H9 (cell line): ENCODE data around the gene DPP10. TPM values are rescaled to one million over a fixed set of nuclear protein-coding genes. Genes with fewer than 3 reads are reported as not detected.

Experiments
- DNase-seq: peaks from one replicate; pipeline ENCODE4 v3.0.0-alpha.2; 2017
- H2AFZ ChIP-seq: one replicate; pipeline ENCODE4 v1.6.1; 2013; ENCODE audit warnings: mild to moderate bottlenecking, low read length, control low read depth, moderate library complexity
- H2AK5ac ChIP-seq: 2 replicates; pipeline ENCODE4 v1.6.1; 2013; ENCODE audit warnings: low read length, control low read depth, mixed read lengths; ENCODE audit not compliant: insufficient read length
- H2BK120ac ChIP-seq: one replicate; pipeline ENCODE4 v1.6.1; 2013; ENCODE audit warnings: low read depth, mild to moderate bottlenecking, low read length, control low read depth, inconsistent platforms; ENCODE audit not compliant: poor library complexity, severe bottlenecking
- H2BK12ac ChIP-seq: 2 replicates; pipeline ENCODE4 v1.6.1; 2013; ENCODE audit warnings: low read length, control low read depth, mixed read lengths, low read depth; ENCODE audit not compliant: insufficient read length
- H2BK15ac ChIP-seq: 2 replicates; pipeline ENCODE4 v1.6.1; 2013; ENCODE audit warnings: low read depth, low read length, control low read depth
- H2BK20ac ChIP-seq: one replicate; pipeline ENCODE4 v1.6.1; 2013; ENCODE audit warnings: low read depth, mild to moderate bottlenecking, low read length, control low read depth, inconsistent platforms; ENCODE audit not compliant: poor library complexity, severe bottlenecking
- H2BK5ac ChIP-seq: 2 replicates; pipeline ENCODE4 v1.6.1; 2013; ENCODE audit warnings: low read length, control low read depth, mixed read lengths; ENCODE audit not compliant: insufficient read length
- H3K14ac ChIP-seq: 2 replicates; pipeline ENCODE4 v1.6.1; 2013; ENCODE audit warnings: low read length, control low read depth; ENCODE audit not compliant: insufficient read depth
- H3K18ac ChIP-seq: 2 replicates; pipeline ENCODE4 v1.6.1; 2013; ENCODE audit warnings: low read depth, mild to moderate bottlenecking, mixed read lengths, low read length, control low read depth; ENCODE audit not compliant: insufficient read length
- H3K23ac ChIP-seq: 2 replicates; pipeline ENCODE4 v1.6.1; 2013; ENCODE audit warnings: low read length, control low read depth, mixed read lengths, low read depth; ENCODE audit not compliant: insufficient read length
- H3K23me2 ChIP-seq: 2 replicates; pipeline ENCODE4 v1.6.1; 2013; ENCODE audit warnings: low read depth, mild to moderate bottlenecking, mixed read lengths, low read length, control low read depth; ENCODE audit not compliant: insufficient read length, poor library complexity, severe bottlenecking
- H3K27ac ChIP-seq: 2 replicates; pipeline ENCODE4 v1.5.1; 2013; ENCODE audit warnings: low read length, control low read depth, mixed read lengths, low read depth; ENCODE audit not compliant: insufficient read length
- H3K27me3 ChIP-seq: 2 replicates; pipeline ENCODE4 v1.6.1; 2013; ENCODE audit warnings: low read length, control low read depth, inconsistent platforms; ENCODE audit not compliant: insufficient read depth
- H3K4ac ChIP-seq: 2 replicates; pipeline ENCODE4 v1.6.1; 2013; ENCODE audit warnings: low read depth, mild to moderate bottlenecking, control low read depth, inconsistent platforms, low read length, moderate library complexity
- H3K4me1 ChIP-seq: 2 replicates; pipeline ENCODE4 v1.6.1; 2013; ENCODE audit warnings: low read length, control low read depth, inconsistent platforms; ENCODE audit not compliant: insufficient read depth
- H3K4me2 ChIP-seq: 2 replicates; pipeline ENCODE4 v1.6.1; 2013; ENCODE audit warnings: low read length, control low read depth, mixed read lengths; ENCODE audit not compliant: insufficient read length, insufficient read depth
- H3K56ac ChIP-seq: 2 replicates; pipeline ENCODE4 v1.6.1; 2013; ENCODE audit warnings: low read depth, mild to moderate bottlenecking, mixed read lengths, low read length, control low read depth; ENCODE audit not compliant: insufficient read length
- H3K79me1 ChIP-seq: 2 replicates; pipeline ENCODE4 v1.6.1; 2013; ENCODE audit warnings: low read depth, mild to moderate bottlenecking, moderate library complexity, low read length, control low read depth, inconsistent platforms; ENCODE audit not compliant: insufficient read depth, poor library complexity, severe bottlenecking
- H3K79me2 ChIP-seq: 2 replicates; pipeline ENCODE4 v1.6.1; 2013; ENCODE audit warnings: low read length, control low read depth, inconsistent platforms; ENCODE audit not compliant: insufficient read depth
- H3K9ac ChIP-seq: 2 replicates; pipeline ENCODE4 v1.6.1; 2013; ENCODE audit warnings: low read length, control low read depth, mixed read lengths; ENCODE audit not compliant: insufficient read length; ENCODE audit errors: extremely low read depth
- H3K9me3 ChIP-seq: one replicate; pipeline ENCODE4 v1.6.1; 2013; ENCODE audit warnings: low read depth, low read length, inconsistent platforms; ENCODE audit not compliant: control insufficient read depth
- H3T11ph ChIP-seq: one replicate; pipeline ENCODE4 v1.6.1; 2013; ENCODE audit warnings: mild to moderate bottlenecking, low read length, control low read depth, inconsistent platforms
- H4K20me1 ChIP-seq: one replicate; pipeline ENCODE4 v1.6.1; 2013; ENCODE audit not compliant: control insufficient read depth, insufficient read length, insufficient read depth
- H4K5ac ChIP-seq: 2 replicates; pipeline ENCODE4 v1.6.1; 2013; ENCODE audit warnings: low read depth, mild to moderate bottlenecking, mixed read lengths, low read length, control low read depth; ENCODE audit not compliant: insufficient read length
- H4K8ac ChIP-seq: replicated peaks from 2 replicates; pipeline ENCODE4 v1.6.1; 2013; ENCODE audit warnings: low read length, control low read depth, mixed read lengths, low read depth; ENCODE audit not compliant: insufficient read length
- H4K91ac ChIP-seq: 2 replicates; pipeline ENCODE4 v1.6.1; 2013; ENCODE audit warnings: low read depth, mild to moderate bottlenecking, moderate library complexity, mixed read lengths, low read length, control low read depth; ENCODE audit not compliant: insufficient read length
- H3K27ac Mint-ChIP-seq, 3 experiments: 2 replicates in 2 of 3; 3 replicates in 1 of 3; pipeline ENCODE4 v1.8.0; 2020 to 2021; ENCODE audit warnings: mixed read lengths in 3 of 3, mild to moderate bottlenecking in 1 of 3, moderate library complexity in 1 of 3
- H3K27me3 Mint-ChIP-seq: 2 replicates; pipeline ENCODE4 v1.8.0; 2021; ENCODE audit warnings: low read depth, mild to moderate bottlenecking, moderate library complexity, mixed read lengths
- H3K36me3 Mint-ChIP-seq, 3 experiments: 2 replicates in 2 of 3; 3 replicates in 1 of 3; pipeline ENCODE4 v1.8.0; 2020 to 2021; ENCODE audit warnings: low read depth in 3 of 3, mixed read lengths in 3 of 3; ENCODE audit not compliant: insufficient read depth in 1 of 3
- H3K4me1 Mint-ChIP-seq, 2 experiments: 2 replicates each; pipeline ENCODE4 v1.8.0; 2020; ENCODE audit warnings: mixed read lengths in 2 of 2
- H3K4me3 Mint-ChIP-seq, 2 experiments: 2 replicates in 1 of 2; 3 replicates in 1 of 2; pipeline ENCODE4 v1.8.0; 2020 to 2021; ENCODE audit warnings: mild to moderate bottlenecking in 2 of 2, mixed read lengths in 2 of 2, moderate library complexity in 1 of 2
- H3K9me3 Mint-ChIP-seq, 2 experiments: 2 replicates in 1 of 2; 3 replicates in 1 of 2; pipeline ENCODE4 v1.8.0; 2020; ENCODE audit warnings: mild to moderate bottlenecking in 2 of 2, mixed read lengths in 2 of 2, moderate library complexity in 1 of 2
- WGBS: extraction: QIAGEN DNeasy Blood & Tissue Kit; methylation state at CpG from one replicate; pipeline ENCODE4 v1.1.7; 2013; ENCODE audit warnings: missing lambda C conversion rate, low lambda C conversion rate, mixed read lengths; ENCODE audit not compliant: insufficient read length; ENCODE audit errors: extremely low coverage; 5-methylcytosine and 5-hydroxymethylcytosine counted together
- total RNA-seq: library from RNA; stranded (reverse); gene quantifications from 2 replicates; pipeline ENCODE4 v1.2.1, GENCODE V29; 2021
- TF ChIP-seq, protein P1 (sequence below): fragments of 200-600 bp; sonication (generic); conservative IDR thresholded peaks from 3 replicates; pipeline ENCODE4 v1.8.0; 2021; ENCODE audit warnings: antibody characterized with exemption, mild to moderate bottlenecking

Gene DPP10
- total RNA-seq, 1 experiment from 2014 or later, result 11.3 TPM

DNA sequence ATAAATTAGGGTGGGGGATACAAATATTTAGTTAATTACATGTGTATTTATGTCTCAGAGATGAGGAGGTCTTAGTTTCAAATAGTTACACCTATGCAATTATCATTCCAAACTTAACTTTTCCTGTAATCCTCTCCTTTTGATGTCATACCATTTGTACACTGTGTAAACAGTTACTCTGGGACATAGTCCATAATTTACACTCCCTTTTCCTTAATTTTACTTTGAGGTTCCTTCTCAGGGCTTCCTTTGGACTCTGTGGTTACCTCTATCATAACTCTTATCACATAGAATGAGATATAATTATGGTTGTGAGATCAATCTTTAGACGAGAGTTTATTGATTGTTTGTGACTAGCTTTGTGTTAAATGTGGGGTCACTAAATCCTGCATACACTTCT lies 84.4 kb downstream of the DPP10 start:
- H3K14ac ChIP-seq, result no peak overlapping the region
- no peak overlapping the region for H3T11ph ChIP-seq
- no peaks in the 10 kb centered on the region for H4K20me1 ChIP-seq
- no peak overlapping the region for H2BK12ac ChIP-seq
- no peak overlapping the region for H2BK120ac ChIP-seq
- no peak overlapping the region for H2BK5ac ChIP-seq
- H2AK5ac ChIP-seq, result no peak overlapping the region
- no peak overlapping the region for H3K9ac ChIP-seq
- H3K27ac ChIP-seq, result no peak overlapping the region
- H4K91ac ChIP-seq, result no peak overlapping the region
- TF ChIP-seq, protein P1, sequence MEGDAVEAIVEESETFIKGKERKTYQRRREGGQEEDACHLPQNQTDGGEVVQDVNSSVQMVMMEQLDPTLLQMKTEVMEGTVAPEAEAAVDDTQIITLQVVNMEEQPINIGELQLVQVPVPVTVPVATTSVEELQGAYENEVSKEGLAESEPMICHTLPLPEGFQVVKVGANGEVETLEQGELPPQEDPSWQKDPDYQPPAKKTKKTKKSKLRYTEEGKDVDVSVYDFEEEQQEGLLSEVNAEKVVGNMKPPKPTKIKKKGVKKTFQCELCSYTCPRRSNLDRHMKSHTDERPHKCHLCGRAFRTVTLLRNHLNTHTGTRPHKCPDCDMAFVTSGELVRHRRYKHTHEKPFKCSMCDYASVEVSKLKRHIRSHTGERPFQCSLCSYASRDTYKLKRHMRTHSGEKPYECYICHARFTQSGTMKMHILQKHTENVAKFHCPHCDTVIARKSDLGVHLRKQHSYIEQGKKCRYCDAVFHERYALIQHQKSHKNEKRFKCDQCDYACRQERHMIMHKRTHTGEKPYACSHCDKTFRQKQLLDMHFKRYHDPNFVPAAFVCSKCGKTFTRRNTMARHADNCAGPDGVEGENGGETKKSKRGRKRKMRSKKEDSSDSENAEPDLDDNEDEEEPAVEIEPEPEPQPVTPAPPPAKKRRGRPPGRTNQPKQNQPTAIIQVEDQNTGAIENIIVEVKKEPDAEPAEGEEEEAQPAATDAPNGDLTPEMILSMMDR, result no peak
- Mint-ChIP-seq H3K27me3 (peaks cover 4% of the 10 kb centered on the region), H3K4me3 (no peak overlapping the region), H3K27ac (no peak overlapping the region), H3K36me3 (peaks cover 0 to 10% (median 4%) of the 10 kb centered on the region in 3 experiments; a peak in 5 of 7 replicates), H3K4me1 (no peaks in the 10 kb centered on the region), H3K9me3 (peaks cover 7 to 15% of the 10 kb centered on the region in 2 experiments)
- no peak overlapping the region for H4K5ac ChIP-seq
- no peak overlapping the region for H2AFZ ChIP-seq
- no peaks in the 10 kb centered on the region for H3K27me3 ChIP-seq
- no peak overlapping the region for H2BK15ac ChIP-seq
- H3K9me3 ChIP-seq, result no peaks in the 10 kb centered on the region
- no peak overlapping the region for H3K23ac ChIP-seq
- H3K56ac ChIP-seq, result no peak overlapping the region
- WGBS, result no CpG with 5 or more reads among the region's 1 CpG
- H3K23me2 ChIP-seq, result no peaks in the 10 kb centered on the region
- no peak overlapping the region for H3K4ac ChIP-seq
- no peak overlapping the region for H4K8ac ChIP-seq
- no peak overlapping the region for H2BK20ac ChIP-seq
- H3K4me1 ChIP-seq, result no peaks in the 10 kb centered on the region
- H3K79me2 ChIP-seq, result no peaks in the 10 kb centered on the region
- no peak for DNase-seq
- no peak overlapping the region for H3K4me2 ChIP-seq
- H3K18ac ChIP-seq, result no peak overlapping the region
- no peaks in the 10 kb centered on the region for H3K79me1 ChIP-seq
